BLaER1 (cell line): ENCODE measurements around the gene PLXDC1.

Experiments used
- H3K27ac ChIP-seq: shearing (Covaris generic); formaldehyde crosslinking; 2 replicates; pipeline ENCODE4 v1.8.1; 2022
- H3K27me3 ChIP-seq: shearing (Covaris generic); formaldehyde crosslinking; 2 replicates; pipeline ENCODE4 v1.8.1; 2022
- H3K36me3 ChIP-seq: shearing (Covaris generic); formaldehyde crosslinking; 2 replicates; pipeline ENCODE4 v1.8.1; 2022
- H3K4me1 ChIP-seq: shearing (Covaris generic); formaldehyde crosslinking; 2 replicates; pipeline ENCODE4 v1.8.1; 2022
- H3K4me2 ChIP-seq: shearing (Covaris generic); formaldehyde crosslinking; 2 replicates; pipeline ENCODE4 v1.8.1; 2022
- H3K4me3 ChIP-seq: shearing (Covaris generic); formaldehyde crosslinking; 2 replicates; pipeline ENCODE4 v1.8.1; 2022
- H3K9ac ChIP-seq: shearing (Covaris generic); formaldehyde crosslinking; 2 replicates; pipeline ENCODE4 v1.8.1; 2022
- H3K9me3 ChIP-seq: shearing (Covaris generic); formaldehyde crosslinking; 2 replicates; pipeline ENCODE4 v1.8.1; 2022
- H4K20me1 ChIP-seq: shearing (Covaris generic); formaldehyde crosslinking; 2 replicates; pipeline ENCODE4 v1.8.1; 2022
- Cebpa-rat ChIP-seq: shearing (Covaris generic); IDR thresholded peaks from 2 replicates; pipeline ENCODE4 v1.8.1; 2022

PLXDC1 gene

DNA sequence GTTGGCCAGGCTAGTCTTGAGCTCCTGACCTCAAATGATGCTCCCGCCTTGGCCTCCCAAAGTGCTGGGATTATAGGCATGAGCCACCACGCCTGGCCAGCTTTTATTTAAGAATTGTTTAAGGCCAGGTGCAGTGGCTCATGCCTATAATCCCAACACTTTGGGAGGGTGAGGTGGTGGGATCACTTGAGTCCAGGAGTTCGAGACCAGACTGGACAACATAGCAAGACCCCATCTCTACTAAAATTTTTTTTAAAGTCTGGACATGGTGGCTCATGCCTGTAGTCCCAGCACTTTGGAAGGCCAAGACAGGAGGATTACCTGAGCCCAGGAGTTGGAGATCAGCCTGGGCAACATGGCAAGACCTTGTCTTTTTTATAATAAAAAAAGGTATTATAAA lies 5.2 kb downstream of the PLXDC1 start:
- Histone ChIP-seq H3K4me3 (no peak overlapping the region), H3K9ac (no peak overlapping the region), H3K4me2 (no peak overlapping the region), H3K4me1 (peaks cover 13% of the 10 kb centered on the region), H3K36me3 (no peaks in the 10 kb centered on the region), H3K27me3 (peaks cover 27% of the 10 kb centered on the region), H3K27ac (no peak overlapping the region), H3K9me3 (0 out of 2 replicates have a peak, but pooled peaks cover 2% of the 10 kb centered on the region), H4K20me1 (peaks cover 9% of the 10 kb centered on the region; the same call in 1 of the 2 replicates)
- TF ChIP-seq Cebpa-rat, result no peak

DNA sequence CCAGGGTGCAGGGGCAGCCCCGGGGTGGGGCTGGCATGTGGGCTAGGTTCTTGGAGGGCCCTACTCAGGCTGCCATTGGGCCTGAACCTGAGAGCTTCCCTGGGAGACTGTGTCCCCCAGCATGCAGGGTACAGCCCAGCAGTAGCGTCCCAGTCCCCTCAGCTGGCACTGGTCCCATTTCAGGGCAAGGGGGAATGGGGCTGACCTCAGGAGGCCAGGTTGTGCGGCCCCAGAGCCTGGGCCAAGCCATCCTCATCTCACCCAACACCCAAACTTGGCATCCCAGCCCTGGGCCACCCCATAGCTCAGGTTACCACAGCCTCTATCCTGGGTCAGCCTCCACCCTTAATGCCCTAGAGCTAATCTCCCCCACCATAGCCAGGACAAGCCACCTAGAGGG lies 6.3 kb downstream of the PLXDC1 start:
- H3K4me1 ChIP-seq, result peaks cover 8% of the 10 kb centered on the region
- H3K9ac ChIP-seq, result no peak overlapping the region
- H3K36me3 ChIP-seq, result no peaks in the 10 kb centered on the region
- 0 out of 2 replicates have a peak, but pooled peaks cover 6% of the 10 kb centered on the region for H3K9me3 ChIP-seq
- peaks cover under 1% of the 10 kb centered on the region; the same call in 1 of the 2 replicates for H4K20me1 ChIP-seq
- no peak overlapping the region for H3K4me2 ChIP-seq
- no peak for TF ChIP-seq Cebpa-rat
- no peak overlapping the region for H3K27ac ChIP-seq
- no peak overlapping the region for H3K4me3 ChIP-seq
- peaks cover 16% of the 10 kb centered on the region for H3K27me3 ChIP-seq

DNA sequence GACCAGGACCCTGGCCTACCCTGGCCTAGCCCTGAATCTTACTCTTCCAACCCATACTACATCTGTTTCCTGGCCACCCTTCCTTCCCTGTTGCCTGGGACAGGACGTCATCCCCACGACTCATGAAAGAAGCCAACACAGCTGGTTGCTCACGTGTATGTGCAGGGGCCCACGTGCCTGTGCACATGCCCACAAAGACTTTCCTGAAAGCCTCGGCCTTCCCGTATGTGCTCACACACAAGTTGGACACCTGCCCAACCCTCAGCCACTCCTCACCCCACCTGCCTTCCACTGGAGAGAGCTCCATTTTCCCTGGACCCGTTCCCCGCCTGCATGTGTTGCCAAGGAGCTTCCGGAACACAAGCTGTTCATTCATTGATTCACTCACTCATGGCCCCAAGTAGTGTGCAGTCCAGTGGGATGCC lies 7.0 kb downstream of the PLXDC1 start:
- H3K27ac ChIP-seq, result no peak overlapping the region
- peaks cover 9% of the 10 kb centered on the region for H3K27me3 ChIP-seq
- peak overlapping the region; percentile 32; the same call in 1 of the 2 replicates for H3K4me2 ChIP-seq
- H4K20me1 ChIP-seq, result no peaks in the 10 kb centered on the region
- peaks cover 8% of the 10 kb centered on the region for H3K4me1 ChIP-seq
- no peak overlapping the region for H3K4me3 ChIP-seq
- no peaks in the 10 kb centered on the region for H3K36me3 ChIP-seq
- no peak for TF ChIP-seq Cebpa-rat
- H3K9me3 ChIP-seq, result 0 out of 2 replicates have a peak, but pooled peaks cover 6% of the 10 kb centered on the region
- H3K9ac ChIP-seq, result no peak overlapping the region

DNA sequence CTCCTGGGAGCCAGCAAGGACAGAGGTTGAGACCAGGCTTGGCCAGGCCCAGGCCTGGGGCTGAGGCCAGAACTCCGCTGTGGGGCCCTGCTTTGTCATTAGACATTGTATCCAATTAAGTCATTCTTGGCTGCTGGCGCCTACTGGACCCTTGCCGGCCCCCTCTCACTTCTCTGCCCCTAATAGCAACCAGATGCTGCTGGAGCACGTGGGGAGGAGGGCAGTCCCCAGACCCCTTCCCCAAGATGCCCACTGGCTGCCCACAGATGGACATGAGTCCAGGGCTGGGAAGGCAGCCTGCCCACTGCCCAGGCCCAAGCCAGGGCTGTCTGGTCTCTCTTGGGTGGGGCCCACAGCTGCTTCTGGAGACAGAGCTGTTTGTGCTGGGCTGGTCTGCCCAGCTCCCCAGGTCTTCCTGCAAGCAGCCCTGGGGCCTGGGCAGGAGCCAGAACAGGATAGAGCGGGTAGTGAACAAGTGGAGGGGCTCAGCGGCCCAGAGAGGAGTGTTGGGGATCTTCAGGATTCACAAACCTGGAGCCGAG lies 7.8 kb downstream of the PLXDC1 start:
- Histone ChIP-seq H3K4me1 (peaks cover 13% of the 10 kb centered on the region), H4K20me1 (no peaks in the 10 kb centered on the region), H3K4me2 (peak overlapping the region; percentile 32; the same call in 1 of the 2 replicates), H3K36me3 (no peaks in the 10 kb centered on the region), H3K4me3 (no peak overlapping the region), H3K27me3 (peaks cover under 1% of the 10 kb centered on the region), H3K9me3 (0 out of 2 replicates have a peak, but pooled peaks cover 6% of the 10 kb centered on the region), H3K9ac (no peak overlapping the region), H3K27ac (no peak overlapping the region)
- TF ChIP-seq Cebpa-rat, result no peak

DNA sequence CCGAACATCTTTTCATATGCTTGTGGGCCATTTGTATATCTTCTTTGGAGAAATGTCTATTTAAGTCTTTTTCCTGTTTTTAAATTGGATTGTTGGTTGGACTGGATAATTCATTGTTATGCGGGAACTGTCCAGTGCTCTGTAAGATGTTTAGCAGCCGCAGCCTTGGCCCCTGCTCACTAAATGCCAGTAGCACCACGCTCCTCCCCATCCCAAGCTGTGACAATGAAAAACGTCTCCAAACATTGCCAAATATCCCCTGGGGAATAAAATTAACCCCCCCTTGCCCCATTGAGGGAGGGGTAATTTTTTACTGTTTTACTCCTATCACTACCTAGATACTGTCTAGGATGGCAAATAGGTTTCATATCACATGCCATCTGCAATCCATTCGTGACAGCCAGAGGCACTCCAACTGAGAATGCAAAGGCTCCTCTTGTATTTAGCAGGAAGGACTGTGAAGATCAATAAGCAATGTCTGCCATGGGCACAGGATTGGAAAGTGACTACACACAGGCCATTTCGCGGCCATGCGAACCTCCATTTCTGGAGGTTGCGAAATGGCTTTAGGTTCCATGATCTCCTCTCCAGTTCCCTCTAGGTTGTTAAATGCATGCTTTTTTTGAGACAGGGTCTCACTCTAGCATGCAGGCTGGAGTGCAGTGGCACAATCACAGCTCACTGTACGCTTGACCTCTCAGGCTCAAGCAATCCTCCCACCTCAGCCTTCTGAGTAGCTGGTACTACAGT lies 9.3 kb downstream of the PLXDC1 start:
- 0 out of 2 replicates have a peak, but pooled peaks cover 6% of the 10 kb centered on the region for H3K9me3 ChIP-seq
- H3K4me3 ChIP-seq, result no peak overlapping the region
- H3K4me2 ChIP-seq, result no peak overlapping the region
- no peak overlapping the region for H3K9ac ChIP-seq
- peaks cover 18% of the 10 kb centered on the region for H3K4me1 ChIP-seq
- no peaks in the 10 kb centered on the region for H3K27me3 ChIP-seq
- no peak for TF ChIP-seq Cebpa-rat
- H3K27ac ChIP-seq, result no peak overlapping the region
- H3K36me3 ChIP-seq, result no peaks in the 10 kb centered on the region
- no peaks in the 10 kb centered on the region for H4K20me1 ChIP-seq

DNA sequence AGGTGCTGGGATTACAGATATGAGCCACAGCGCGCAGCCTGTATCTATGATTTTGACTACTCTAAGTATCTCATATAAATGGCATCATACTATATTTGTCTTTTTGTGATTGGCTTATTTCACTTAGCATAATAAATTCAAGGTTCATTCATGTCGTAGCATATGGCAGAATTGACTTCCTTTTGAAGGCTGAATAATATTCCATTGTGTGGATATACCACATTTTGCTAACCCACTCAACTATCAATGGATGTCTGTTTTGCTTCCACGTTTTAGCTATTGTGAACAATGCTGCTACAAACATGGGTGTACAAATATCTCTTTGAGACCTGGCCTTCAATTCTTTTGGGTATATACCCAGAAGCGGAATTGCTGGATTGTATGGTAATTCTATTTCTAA lies 10.1 kb downstream of the PLXDC1 start:
- no peak overlapping the region for H3K4me2 ChIP-seq
- no peaks in the 10 kb centered on the region for H3K36me3 ChIP-seq
- H3K9ac ChIP-seq, result no peak overlapping the region
- no peak overlapping the region for H3K4me3 ChIP-seq
- no peaks in the 10 kb centered on the region for H3K27me3 ChIP-seq
- H3K27ac ChIP-seq, result no peak overlapping the region
- H3K9me3 ChIP-seq, result 0 out of 2 replicates have a peak, but pooled peaks cover 6% of the 10 kb centered on the region
- no peak for TF ChIP-seq Cebpa-rat
- peaks cover 18% of the 10 kb centered on the region for H3K4me1 ChIP-seq
- no peaks in the 10 kb centered on the region for H4K20me1 ChIP-seq

DNA sequence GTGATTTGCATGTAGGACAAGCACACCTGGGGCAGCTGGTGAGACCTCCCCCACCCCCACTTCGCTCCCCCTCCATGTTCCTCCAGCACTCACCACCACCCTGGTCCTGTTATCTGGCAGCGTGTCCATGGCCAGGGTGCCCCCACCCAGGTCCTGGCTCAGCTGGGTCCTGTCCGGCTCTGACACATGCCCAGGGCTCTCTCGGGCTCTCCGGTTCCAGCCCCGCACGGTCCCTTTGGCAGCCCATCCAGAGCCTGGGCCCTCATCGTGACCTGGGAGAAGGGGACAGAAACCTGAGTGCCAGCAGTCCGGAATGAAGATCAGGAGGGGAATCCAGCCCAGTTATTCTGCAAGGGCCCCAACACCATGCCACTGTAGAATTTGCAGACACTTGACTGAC lies 11.9 kb downstream of the PLXDC1 start:
- Histone ChIP-seq H3K4me2 (no peak overlapping the region), H3K9ac (no peak overlapping the region), H3K27ac (no peak overlapping the region), H3K27me3 (no peaks in the 10 kb centered on the region), H4K20me1 (no peaks in the 10 kb centered on the region), H3K4me1 (peaks cover 20% of the 10 kb centered on the region), H3K36me3 (no peaks in the 10 kb centered on the region), H3K9me3 (0 out of 2 replicates have a peak, but pooled peaks cover 6% of the 10 kb centered on the region), H3K4me3 (no peak overlapping the region)
- no peak for TF ChIP-seq Cebpa-rat

DNA sequence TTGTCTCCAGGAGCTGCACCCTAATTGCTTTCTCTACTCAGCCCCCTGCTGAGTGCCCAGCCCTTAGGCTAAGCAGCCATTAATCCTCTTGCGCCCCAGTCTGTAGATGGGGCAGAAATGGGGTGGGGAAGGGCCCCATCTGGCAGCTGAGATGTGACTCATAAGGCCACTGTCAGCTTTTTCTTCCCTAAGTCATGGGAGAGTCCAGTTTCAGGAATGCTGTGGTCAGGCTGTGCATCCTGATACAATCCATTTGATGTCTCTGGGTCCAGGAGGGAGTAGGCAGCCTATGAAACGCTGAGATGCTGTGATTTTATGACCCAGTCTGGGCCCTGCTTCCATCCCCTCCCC lies 12.3 kb downstream of the PLXDC1 start:
- no peak overlapping the region for H3K9ac ChIP-seq
- TF ChIP-seq Cebpa-rat, result no peak
- no peaks in the 10 kb centered on the region for H4K20me1 ChIP-seq
- no peak overlapping the region for H3K27ac ChIP-seq
- H3K9me3 ChIP-seq, result 0 out of 2 replicates have a peak, but pooled peaks cover 6% of the 10 kb centered on the region
- peaks cover 20% of the 10 kb centered on the region for H3K4me1 ChIP-seq
- no peaks in the 10 kb centered on the region for H3K36me3 ChIP-seq
- no peak overlapping the region for H3K4me3 ChIP-seq
- H3K4me2 ChIP-seq, result no peak overlapping the region
- H3K27me3 ChIP-seq, result no peaks in the 10 kb centered on the region

DNA sequence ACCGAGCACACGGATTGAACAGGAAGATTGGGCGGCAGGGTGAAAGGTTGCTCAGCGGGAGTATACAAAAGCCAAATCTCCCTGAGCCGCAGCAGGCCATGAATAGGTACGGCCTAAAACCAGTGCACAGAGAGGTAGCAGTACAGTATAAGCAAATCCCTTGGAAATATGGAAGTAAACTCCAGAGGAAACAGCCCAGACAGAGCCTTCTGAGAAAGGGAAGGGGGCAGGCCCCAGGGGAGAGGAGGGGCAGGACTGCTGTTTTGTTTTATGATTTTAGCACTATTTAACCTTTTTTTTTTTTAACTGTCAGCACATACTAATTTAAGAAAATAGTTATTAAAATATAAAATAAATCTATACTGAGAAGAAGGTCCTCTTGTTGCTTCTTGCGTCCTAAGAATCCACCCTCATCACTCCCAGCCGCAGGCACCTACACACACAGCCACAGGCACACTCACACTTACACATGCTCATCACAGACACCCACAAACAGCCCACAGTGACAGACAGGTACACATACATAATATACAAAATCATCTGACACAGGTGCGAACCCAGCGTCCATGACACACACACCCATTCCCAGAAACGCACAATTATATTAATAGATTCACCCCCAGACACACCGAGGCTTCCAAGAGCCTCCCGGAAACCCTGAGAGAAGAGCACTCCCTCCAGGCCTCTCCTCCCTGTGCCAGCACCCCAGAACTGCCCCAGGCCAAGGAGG lies 12.8 kb downstream of the PLXDC1 start:
- Histone ChIP-seq H3K4me2 (no peak overlapping the region), H3K9me3 (0 out of 2 replicates have a peak, but pooled peaks cover 6% of the 10 kb centered on the region), H3K27ac (no peak overlapping the region), H3K4me1 (peaks cover 19% of the 10 kb centered on the region; the same call in 1 of the 2 replicates), H3K27me3 (no peaks in the 10 kb centered on the region), H3K36me3 (no peaks in the 10 kb centered on the region), H3K9ac (no peak overlapping the region), H4K20me1 (no peaks in the 10 kb centered on the region), H3K4me3 (no peak overlapping the region)
- TF ChIP-seq Cebpa-rat, result no peak

DNA sequence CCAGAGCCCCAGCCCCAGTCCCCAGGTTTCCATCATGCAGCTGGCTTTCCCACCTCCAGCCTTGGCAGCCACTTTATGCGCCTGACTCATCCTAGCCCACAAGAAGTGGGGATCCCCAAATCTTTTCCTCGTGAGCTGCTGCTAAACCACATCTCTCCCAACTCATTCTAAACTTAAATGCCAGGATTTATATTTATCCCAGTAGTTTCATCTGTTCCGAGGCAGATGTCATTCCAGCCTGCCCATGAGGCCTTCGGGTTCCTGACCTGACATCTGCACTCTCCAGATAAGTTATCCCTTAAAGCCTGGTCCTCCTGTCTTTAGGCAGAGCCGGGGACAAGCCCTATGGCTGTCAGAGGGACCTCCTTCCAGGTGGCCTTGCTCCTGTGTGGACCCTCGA lies 16.6 kb downstream of the PLXDC1 start:
- Histone ChIP-seq H3K9ac (no peak overlapping the region), H3K27me3 (no peaks in the 10 kb centered on the region), H4K20me1 (no peaks in the 10 kb centered on the region), H3K36me3 (no peaks in the 10 kb centered on the region), H3K27ac (no peak overlapping the region), H3K4me3 (no peak overlapping the region), H3K4me2 (peak overlapping the region; percentile 37), H3K4me1 (peaks cover 19% of the 10 kb centered on the region; the same call in 1 of the 2 replicates), H3K9me3 (no peaks in the 10 kb centered on the region)
- TF ChIP-seq Cebpa-rat, result no peak
